ENCODE results near the gene TUT7. TPM values are rescaled to one million over a fixed set of nuclear protein-coding genes. Genes with fewer than 3 reads are reported as not detected.
"Not testable (repeated sequence)": the region's sequence is repeated elsewhere in the genome, so short reads cannot be mapped to it uniquely, and the experiment has no call there.

Gene TUT7
- 10 to 100 TPM; 14.1 to 20.7 (median 18.0) TPM for polyA plus RNA-seq (ENCODE audit: insufficient read length in 10 of 10)
- long read RNA-seq, donor 1, partial matches to known transcripts, result 5 of 5 reads
- long read RNA-seq, donor 1, other reads (novel, unspliced or antisense), result 0 of 5 reads
- long read RNA-seq, donor 2, result 0 reads
- long read RNA-seq, donor 3, result 0 reads
- long read RNA-seq, donor 4, result 0 reads
- long read RNA-seq, donor 5, partial matches to known transcripts, result 0 of 1 reads
- long read RNA-seq, donor 5, other reads (novel, unspliced or antisense), result 0 of 1 reads
- long read RNA-seq, donor 6, partial matches to known transcripts, result 0 of 1 reads
- long read RNA-seq, donor 6, other reads (novel, unspliced or antisense), result 0 of 1 reads
- long read RNA-seq, donor 7, result 0 reads
- long read RNA-seq, donor 8, result 0 reads
- long read RNA-seq, donor 9, result 0 reads

GRCh38 chr9:86354011-86354817, at the start of gene TUT7:
TUT7 (minus strand) TSS chr9:86354410; CDS start chr9:86353199, 1,211 bp downstream.
- DNase-seq, result peak; percentile 96 to 99 (median 97)

GRCh38 chr9:86402591-86402990, 48.4 kb upstream of the TUT7 start:
- no peak for DNase-seq

- DNase-seq, result no peak
These were observed 42.2 kb upstream of the TUT7 start for GRCh38 chr9:86396412-86396811.

- not testable (repeated sequence) for DNase-seq
These were observed 36.0 kb upstream of the TUT7 start for GRCh38 chr9:86390184-86390583.

GRCh38 chr9:86389628-86390027, 35.4 kb upstream of the TUT7 start:
- no peak for DNase-seq

- no peak for DNase-seq
These were observed 33.2 kb upstream of the TUT7 start for GRCh38 chr9:86387376-86387775.

- DNase-seq, result not testable (repeated sequence)
These were observed 28.8 kb upstream of the TUT7 start for GRCh38 chr9:86383000-86383399.

GRCh38 chr9:86376016-86376415, 21.8 kb upstream of the TUT7 start:
- DNase-seq, result no peak

- DNase-seq, result no peak
These were observed 15.6 kb upstream of the TUT7 start for GRCh38 chr9:86369810-86370209.

- DNase-seq, result no peak
These were observed 14.8 kb upstream of the TUT7 start for GRCh38 chr9:86368871-86369521.

- DNase-seq, result no peak
These were observed 7.0 kb upstream of the TUT7 start for GRCh38 chr9:86361176-86361575.

- peak in 1 of 3 donors; percentile 29 for DNase-seq
These were observed 5.1 kb upstream of the TUT7 start for GRCh38 chr9:86359151-86359879.

- DNase-seq, result no peak
These were observed 3.0 kb upstream of the TUT7 start for GRCh38 chr9:86356871-86357866.

- no peak for DNase-seq
These were observed 1.6 kb upstream of the TUT7 start for GRCh38 chr9:86355814-86356213.

GRCh38 chr9:86354818-86355309, 654 bp upstream of the TUT7 start:
- DNase-seq, result peak in 1 of 3 donors; percentile 26

- DNase-seq, result peak in 1 of 3 donors; percentile 23
These were observed 577 bp downstream of the TUT7 start for GRCh38 chr9:86353655-86354010.

- peak in 1 of 3 donors; percentile 33 for DNase-seq
These were observed 1.7 kb downstream of the TUT7 start for GRCh38 chr9:86352440-86353077.

- DNase-seq, result no peak
These were observed 2.3 kb downstream of the TUT7 start for GRCh38 chr9:86351880-86352279.

- DNase-seq, result no peak
These were observed 4.0 kb downstream of the TUT7 start for GRCh38 chr9:86350006-86350760.
